DMS53 (cell line): Measurements from ENCODE around the gene LTBP1.
A peak's percentile ranks its signal among the peaks of the same experiment; 100 is the strongest.
"Not testable (repeated sequence)": the region's sequence is repeated elsewhere in the genome, so short reads cannot be mapped to it uniquely, and the experiment has no call there.

Source experiments
- DNase-seq: peaks from one replicate; lab custom pipeline; 2025; lab: John Stamatoyannopoulos, UW

LTBP1 gene

DNA sequence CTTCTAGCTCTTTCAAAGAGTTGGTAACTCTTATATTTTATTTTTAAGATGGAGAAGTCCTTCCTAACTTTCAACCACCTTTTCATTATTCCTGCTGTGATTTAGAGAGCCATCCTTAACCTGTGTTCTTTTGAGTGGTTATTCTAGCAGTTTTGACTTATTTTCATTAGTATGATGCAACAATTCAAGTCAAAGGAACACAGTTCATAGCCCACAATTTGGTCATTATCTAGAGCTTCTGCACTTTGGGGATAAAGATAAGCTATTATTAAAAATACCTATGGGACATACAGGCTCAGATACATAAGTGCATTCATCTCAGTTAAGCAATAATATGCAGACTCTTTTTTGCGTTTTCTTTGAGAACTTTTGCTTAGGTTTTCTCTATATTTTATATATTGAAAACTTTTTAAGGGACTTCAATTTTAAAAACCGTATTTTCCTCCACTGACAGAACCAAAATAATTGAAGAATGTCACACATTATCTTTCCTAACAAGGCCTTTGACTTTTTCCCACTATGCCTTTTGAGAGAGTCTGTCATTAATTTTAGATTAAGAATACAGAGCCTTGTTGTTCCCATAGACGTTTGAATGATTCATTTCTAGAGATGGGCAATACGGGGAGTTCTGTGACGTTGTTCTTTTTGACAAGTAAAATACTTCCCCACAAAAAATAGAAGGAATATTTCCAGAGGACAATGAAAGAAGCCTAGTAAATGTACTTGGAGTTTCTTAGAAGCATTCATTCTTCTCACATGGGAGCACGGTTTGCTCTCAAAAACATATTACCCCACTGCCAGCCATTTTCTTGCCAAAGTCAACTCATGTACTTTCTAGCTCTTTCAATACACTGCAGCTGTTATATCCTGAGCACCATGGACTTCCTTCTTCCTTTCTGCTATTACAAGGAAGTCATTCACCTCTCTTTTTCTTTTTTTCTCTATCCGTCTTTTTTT, 486.8 kb downstream of the LTBP1 start:
- DNase-seq, result no peak

DNA sequence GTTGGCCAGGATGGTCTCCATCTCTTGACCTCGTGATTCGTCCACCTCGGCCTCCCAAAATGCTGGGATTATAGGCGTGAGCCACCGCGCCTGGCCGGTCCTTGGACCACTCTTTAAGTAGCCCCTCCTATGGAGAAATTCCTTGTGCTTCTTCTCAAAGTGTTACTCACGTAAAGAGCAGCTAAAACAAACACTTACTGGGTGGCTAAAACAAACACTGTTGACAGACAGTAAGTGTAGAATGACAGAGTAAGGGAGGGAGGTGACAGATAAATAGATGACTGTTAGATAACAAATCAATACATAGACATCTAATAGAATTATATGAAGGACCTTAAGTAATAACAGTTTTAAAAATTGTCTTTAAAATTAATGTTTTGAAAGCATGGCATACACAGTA, 488.8 kb downstream of the LTBP1 start:
- DNase-seq, result peak; percentile 78

DNA sequence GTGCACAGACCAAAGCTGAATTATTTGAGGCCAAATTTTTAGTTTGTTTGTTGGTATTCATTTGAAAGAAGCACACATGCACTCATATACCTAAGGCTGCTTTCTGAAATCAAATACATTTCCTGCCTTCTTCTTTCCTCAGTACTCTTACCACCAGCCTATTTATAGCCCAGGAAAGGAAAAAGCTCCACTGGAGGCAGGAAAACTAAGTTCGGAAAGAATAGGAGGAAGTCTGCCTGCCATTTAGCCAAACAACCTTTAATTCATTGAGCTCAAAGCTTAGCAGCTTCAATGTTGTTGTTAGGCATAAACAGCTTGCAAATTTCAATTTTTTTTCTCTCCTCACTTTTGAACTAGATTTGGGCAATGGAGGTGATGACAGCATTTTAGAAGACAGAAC, 489.3 kb downstream of the LTBP1 start:
- peak; percentile 4 for DNase-seq

DNA sequence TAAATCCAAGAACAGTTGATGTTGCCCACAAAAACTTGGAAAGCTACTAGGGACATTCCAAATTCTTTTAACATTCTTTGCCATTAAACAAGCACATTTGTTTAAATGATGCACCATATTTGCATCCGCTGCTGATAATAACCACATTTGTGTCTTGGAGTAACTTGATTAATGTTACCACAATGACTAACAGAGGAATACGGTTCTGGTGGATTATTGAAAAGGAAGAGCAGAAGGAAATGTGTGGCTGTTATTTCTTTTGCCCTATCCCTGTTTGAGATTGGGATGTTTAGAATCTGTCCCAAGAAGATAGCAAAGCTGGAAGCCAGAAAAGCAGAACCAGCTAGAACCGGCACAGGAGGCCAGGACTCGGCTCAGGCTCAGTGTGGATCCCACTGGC, 490.5 kb downstream of the LTBP1 start:
- no peak for DNase-seq

DNA sequence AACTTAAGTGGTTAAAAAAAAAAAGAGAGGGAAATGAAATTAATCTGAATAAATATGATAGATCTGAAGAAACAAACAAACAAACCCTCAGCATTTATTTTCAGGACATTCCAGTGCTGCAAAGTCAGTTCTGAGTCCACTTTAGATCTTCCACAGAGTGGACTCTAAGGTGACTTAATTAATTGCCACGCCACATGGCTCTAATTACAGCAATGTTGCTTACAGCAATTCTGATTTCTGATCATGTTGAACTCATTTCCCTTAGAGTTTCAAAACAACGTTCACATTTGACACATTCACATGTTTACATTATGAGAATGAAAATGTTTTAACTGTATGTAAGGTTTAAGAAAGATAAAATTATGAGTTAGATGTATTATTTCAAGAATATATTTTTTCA, 491.1 kb downstream of the LTBP1 start:
- DNase-seq, result no peak

DNA sequence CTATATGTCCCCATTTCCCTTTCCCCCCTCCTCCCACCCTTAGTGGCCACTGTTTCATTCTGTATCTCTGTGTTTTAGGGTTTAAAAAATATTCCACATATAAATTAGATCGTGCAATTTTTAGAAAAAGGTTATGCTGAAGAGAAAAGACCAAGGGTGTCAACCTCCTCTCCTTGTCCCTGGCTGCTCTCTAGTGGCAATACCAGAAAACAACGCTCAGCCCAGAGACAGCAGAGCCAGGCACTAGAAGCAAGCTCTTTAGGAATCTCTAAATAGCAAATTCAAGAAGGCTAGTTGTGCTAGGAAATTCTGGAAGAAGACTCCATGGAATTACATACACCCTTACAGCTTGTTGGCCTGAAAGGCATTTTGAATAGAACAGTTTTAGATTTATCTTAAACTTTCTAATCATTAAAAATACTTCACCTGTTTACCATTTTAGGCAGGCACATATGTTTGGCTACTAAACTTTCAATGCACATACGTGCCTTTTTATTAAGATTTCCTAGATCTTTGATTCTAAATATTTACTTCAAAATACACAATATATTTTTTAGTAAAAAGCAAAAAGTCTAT, 494.6 kb downstream of the LTBP1 start:
- peak; percentile 72 for DNase-seq

DNA sequence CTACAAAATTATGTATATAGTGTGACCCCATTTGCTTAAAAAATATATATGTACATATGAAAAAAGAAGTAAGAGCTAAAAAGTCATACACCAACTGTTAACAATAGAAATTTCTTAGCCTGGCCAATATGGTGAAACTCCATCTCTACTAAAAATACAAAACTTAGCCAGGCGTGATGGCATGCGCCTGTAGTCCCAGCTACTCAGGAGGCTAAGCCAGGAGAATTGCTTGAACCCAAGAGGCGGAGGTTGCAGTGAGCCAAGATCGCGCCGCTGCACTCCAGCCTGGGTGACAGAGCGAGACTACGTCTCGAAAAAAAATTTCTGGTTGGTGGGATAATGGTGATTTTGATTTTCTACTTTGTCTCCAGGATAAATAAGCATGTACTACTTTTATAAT, 495.3 kb downstream of the LTBP1 start:
- not testable (repeated sequence) for DNase-seq

DNA sequence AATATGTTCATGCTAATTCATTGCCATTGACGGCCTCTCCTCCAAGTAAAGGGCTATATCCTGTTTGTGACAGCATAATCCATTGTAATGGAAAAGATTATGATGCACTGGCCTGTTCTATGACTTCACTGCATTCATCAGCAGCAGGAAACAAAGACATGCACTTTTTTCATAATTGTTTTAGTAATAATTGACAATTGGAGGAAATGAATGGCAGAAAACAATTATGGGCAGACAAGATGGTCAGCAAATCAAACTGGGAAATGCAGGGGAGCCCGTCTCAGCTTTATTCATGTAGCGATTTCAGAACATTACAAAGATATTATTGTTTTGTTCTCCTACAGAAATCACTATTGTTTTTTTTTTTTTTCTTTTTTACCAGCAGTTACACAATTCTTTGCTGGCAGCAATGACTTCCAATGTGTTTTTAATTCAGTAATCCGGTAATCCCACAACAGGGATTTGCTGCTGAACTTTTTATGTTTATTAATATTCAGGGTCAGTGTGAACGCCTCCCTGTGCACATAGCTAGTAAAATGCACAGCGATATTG, 495.9 kb downstream of the LTBP1 start:
- DNase-seq, result no peak

DNA sequence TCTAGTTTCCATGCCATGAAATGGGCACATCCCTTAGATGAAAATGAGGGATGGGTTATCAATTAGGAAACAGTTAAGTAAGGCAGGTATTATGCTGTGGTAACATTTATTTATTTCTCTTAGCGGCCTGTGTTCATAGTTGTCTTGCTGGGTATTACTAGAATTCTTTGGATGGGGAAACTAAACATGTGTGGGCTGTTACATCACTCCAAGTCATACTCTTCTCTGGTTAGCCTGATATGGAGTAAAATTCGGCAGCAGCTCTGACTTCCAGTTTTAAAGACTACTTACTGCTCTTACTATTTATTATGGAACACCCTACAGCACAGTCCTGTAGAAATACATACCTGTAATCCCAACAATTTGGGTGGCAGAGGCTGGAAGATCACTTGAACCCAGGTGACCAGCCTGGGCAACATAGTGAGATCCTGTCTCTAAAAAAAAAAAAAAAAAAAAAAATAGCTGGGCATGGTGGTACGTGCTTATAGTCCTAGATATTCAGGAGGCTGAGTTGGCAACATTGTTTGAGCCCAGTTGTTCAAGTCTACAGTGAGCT, 496.6 kb downstream of the LTBP1 start:
- DNase-seq, result no peak

DNA sequence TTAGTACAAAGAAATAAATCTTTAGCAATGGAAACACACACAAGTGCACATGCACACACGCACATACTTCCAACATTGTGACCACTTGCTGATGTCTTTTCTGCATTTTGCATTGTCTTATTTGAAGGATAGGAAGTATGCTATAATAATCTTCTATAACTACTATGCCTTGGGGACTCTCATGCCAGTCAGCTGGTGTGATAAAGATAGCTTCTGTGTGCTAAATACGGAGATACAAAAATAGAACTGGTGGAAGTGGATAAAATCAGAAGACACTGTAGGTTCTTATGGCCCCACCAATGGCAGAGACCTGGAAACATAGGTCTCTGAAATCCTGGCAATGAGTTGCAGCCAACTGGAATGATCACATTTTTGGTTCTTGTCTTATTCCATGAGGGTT, 498.2 kb downstream of the LTBP1 start:
- DNase-seq, result no peak

DNA sequence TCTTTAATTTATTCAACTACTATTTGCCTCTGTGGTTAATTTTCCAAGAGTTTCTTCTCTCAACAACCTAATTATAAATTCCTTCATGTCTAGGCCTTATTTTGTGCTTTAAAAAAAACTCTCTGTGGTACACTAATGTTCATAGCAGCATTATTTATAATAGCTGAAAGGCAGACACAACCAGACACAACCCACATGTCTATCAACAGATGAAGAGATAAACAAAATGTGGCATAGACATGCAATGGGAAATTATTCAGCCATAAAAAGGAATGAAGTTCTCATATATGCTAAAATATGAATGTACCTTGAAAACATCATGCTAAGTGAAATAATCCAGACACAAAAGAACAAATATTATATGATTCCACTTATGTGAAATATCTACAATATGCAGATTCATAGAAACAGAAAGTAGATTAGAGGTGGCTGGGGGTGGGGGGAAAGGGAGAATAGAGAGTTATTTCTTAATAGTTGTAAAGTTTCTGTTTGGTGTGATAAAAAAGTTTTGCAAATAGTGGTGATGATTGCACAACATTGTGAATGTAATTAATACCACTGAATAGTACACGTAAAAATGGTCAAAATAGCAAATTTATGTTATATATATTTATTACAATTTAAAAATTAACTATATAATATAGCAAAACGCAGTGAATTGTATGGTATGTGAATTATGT, 501.6 kb downstream of the LTBP1 start:
- DNase-seq, result no peak
